Astrocyte (in vitro differentiated cells and primary cell): ENCODE measurements around the gene RNASEL.

Experiments
- EZH2 ChIP-seq: IDR thresholded peaks from 2 replicates; pipeline ENCODE4 v1.6.1; 2012; ENCODE audit warnings: mild to moderate bottlenecking, low read length, inconsistent platforms; ENCODE audit not compliant: insufficient read depth
- TF ChIP-seq, protein P1 (sequence below): IDR thresholded peaks from 2 replicates; pipeline ENCODE4 v1.5.1; 2011; ENCODE audit warnings: low read depth, mild to moderate bottlenecking, inconsistent platforms, low read length, moderate library complexity; ENCODE audit not compliant: insufficient read depth

DNA sequence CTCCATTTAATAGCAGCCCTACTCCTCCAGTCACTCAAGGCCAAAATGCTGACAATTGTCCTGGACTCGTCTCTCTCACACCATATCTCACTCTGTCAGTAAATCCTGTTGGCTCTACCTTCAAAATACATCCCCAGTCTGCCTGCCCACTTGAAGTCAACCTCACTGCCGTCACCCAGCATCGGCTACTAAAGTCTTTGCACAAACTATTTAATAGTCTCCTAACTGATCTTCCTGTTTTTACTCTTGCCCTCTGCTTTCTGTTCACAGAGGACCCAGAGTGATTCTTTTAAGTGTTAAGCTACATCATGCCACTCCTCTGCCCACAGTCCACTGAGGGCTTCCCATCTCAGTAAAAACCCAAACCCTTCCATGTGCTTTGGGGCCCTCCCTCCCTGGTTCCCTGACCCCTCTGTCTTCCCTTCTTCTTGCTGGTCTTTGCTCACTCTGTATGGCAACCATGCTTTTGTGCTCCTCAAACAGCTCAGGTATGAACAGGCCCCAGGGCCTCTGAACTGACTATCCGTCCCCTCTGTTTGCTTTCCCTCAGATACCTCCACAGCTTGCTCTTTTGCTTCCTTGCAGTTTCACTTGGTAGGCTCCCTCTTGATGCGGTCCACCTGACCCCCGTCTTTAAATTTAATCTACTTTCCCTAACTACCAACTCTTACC lies 19.0 kb downstream of the RNASEL start:
- TF ChIP-seq, protein P1, sequence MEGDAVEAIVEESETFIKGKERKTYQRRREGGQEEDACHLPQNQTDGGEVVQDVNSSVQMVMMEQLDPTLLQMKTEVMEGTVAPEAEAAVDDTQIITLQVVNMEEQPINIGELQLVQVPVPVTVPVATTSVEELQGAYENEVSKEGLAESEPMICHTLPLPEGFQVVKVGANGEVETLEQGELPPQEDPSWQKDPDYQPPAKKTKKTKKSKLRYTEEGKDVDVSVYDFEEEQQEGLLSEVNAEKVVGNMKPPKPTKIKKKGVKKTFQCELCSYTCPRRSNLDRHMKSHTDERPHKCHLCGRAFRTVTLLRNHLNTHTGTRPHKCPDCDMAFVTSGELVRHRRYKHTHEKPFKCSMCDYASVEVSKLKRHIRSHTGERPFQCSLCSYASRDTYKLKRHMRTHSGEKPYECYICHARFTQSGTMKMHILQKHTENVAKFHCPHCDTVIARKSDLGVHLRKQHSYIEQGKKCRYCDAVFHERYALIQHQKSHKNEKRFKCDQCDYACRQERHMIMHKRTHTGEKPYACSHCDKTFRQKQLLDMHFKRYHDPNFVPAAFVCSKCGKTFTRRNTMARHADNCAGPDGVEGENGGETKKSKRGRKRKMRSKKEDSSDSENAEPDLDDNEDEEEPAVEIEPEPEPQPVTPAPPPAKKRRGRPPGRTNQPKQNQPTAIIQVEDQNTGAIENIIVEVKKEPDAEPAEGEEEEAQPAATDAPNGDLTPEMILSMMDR: no peak
- TF ChIP-seq EZH2: no peak
